GM20431 (cell line): ENCODE results near the gene DCTD.

Source experiments
- in situ Hi-C: fragments of 300-500 bp; cut with MseI, MboI; formaldehyde crosslinking; loops from one replicate; pipeline ENCODE4 v1.15.0; 2020; ENCODE audit warnings: low sequenced_read_pairs; ENCODE audit not compliant: unreplicated experiment

Gene DCTD

GRCh38 chr4:182917182-182918043 lies at the start of gene DCTD:
TSS of gene DCTD (minus strand) at chr4:182917386. CDS start at chr4:182915568, 1,818 bp downstream.
- in situ Hi-C loops = no loop called here

DNA sequence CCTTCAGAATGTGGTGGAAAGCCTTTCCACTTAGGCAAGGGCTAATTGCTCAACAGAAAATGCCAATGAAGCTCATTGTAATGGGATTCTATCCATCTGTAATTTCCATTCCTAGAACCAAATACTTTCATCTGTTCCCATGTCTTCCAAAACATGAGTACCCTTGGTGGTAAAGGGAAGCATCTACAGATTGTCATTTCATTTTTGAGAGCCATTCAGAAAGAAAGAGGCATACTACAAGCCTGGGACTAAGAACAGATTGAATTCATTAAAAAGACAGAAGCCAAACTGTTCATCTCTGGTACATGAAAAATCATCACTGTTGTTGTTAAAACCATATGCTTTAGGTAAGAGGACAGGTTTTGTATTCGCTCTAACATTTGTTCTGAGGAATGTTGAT lies 43.6 kb upstream of the DCTD start:
- in situ Hi-C loops = no loop called here

- in situ Hi-C loops = no loop called here
These were observed 43.0 kb upstream of the DCTD start for GRCh38 chr4:182960228-182960627.

DNA sequence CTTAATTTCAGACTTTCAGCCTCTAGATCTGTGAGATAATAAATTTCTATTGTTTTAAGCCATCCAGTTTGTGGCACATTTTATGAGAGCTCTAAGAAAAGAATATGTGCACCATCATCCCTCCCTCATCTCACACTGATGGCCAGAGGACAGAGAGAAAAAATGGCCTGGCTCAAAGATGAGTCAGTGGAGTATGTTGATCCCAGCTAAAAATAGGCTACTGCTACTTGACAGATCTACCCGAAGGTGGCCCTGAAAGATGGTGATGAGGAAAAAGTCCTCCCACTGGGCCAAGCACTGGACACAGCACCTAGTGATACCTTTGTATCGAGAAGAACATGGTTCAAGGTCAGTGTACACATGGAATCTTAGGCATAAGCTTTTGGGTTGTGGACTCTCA lies 38.2 kb upstream of the DCTD start:
- in situ Hi-C loops = no loop called here

DNA sequence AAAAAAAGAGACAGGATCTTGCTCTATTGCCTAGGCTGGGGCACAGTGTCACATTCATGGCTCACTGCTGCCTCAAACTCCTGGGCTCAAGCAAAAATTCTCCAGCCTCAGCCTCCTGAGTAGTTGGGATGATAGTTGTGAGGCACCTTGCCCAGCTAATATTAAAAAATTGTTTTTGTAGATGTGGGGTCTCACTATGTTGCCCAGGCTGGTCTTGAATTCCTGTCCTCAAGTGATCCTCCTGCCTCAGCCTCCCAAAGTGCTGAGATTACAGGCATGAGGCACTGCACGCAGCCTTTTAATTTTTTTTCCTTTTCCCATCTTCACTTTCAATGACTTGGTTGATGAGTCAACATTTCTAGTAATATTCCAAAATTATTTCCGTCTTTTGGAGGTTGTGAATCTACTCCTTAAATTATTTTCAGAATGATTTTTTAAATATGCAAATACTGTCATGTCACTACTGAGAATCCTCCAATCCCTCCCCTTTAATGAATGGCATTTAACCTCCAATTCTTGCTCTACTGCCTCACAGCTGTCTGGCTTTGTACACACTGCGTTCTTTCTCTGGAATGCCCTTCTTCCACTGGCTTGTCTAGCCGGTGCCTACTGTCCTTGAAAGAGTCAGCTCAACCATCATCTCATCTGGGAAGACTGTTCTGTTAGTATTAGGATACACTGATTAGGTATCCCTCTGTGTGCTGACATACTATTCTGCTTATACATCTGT lies 27.5 kb upstream of the DCTD start:
- in situ Hi-C loops = no loop called here

DNA sequence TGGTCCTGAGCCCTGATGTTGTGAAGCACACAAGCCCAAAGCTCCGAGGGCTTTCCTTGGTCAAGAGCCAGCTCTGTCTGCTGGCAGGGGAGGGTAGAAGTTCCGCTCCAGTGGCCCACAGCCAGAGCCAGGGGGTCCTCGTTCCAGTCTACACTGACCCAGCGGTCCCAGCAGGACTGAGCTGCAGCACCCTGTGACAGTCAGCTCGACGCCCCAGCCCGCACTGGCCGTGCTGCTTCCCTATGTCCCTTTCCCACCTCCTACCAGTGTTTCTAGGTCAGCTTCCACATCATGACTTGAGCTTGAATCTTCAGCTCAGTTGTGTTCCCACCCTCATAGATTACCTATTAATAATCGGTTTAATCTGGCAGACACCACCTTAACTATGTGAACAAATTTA lies 22.5 kb upstream of the DCTD start:
- in situ Hi-C loops = loop anchor here (10.0 kb wide), 1 partner anchor 315 kb away; no protein-coding TSS in a partner anchor

GRCh38 chr4:182938205-182938645 lies 21.0 kb upstream of the DCTD start:
- in situ Hi-C loops = loop anchor here (10.0 kb wide), 1 partner anchor 317 kb away; no protein-coding TSS in a partner anchor

DNA sequence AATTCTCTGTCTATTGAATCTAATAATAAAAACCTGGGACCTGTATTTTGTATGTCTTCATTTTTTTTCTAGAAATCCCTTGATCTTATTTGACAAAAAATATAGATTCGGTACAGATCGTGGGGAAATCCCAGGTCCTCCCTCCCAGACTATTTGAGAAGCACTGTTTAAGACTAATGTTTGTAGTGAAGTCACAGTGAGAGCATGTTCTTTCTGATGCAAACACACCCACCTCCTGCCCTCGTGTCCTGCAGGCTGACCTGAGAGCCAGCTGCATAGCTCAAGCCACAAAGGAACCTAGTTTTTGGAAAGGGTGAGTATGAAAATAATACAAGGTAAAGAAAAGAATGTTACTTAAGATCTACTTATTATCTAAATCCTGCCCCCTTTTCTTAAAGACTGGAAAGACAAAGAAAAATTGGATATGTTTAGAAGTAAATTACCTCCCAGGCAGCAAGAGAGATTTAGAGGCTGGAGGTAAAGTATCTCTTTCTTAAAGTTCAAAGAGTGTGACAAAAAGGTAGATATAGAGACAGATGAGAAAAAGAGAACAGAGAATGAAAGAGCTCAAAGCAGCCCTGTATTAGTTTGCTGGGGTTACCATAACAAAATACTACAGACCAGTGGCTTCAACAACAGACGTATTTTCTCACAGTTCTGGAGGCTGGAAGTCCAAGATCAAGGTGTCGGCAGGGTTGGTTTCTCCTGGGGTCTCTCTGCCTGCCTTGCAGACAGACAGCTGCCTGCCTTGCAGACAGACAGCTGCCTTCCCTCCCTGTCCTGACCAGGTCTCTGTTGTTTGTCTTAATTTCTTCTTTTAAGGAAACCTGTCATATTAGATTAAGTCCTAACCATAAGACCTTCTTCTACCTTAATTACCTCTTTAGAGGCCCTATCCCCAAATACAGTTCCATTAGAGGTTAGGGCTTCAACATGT lies 20.4 kb upstream of the DCTD start:
- in situ Hi-C loops = loop anchor here (10.0 kb wide), 1 partner anchor 317 kb away; no protein-coding TSS in a partner anchor

DNA sequence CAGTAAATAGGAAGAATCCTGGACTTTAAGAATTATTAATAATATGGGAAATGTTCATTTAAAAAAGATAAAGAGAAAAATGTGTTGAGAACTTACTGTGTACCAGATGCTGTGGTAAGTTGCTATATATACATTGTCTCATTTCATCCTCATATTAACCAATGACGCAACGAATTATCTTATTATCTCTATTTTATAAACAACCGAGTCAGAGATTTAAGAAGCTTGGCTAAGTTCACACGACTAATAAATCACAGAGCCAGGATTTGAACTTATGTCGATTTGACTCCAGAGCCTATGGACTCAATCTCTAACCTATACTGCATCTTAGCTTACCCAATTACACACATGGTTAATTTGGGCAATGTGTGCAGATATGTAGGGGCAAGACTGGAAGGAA lies 15.5 kb upstream of the DCTD start:
- in situ Hi-C loops = loop anchor here (10.0 kb wide), 1 partner anchor 322 kb away; no protein-coding TSS in a partner anchor

- in situ Hi-C loops = loop anchor here (10.0 kb wide), 1 partner anchor 323 kb away; no protein-coding TSS in a partner anchor
These were observed 14.6 kb upstream of the DCTD start for GRCh38 chr4:182931691-182932345.

- in situ Hi-C loops = loop anchor here (10.0 kb wide), 1 partner anchor 324 kb away; no protein-coding TSS in a partner anchor
These were observed 13.7 kb upstream of the DCTD start for GRCh38 chr4:182930889-182931288.

DNA sequence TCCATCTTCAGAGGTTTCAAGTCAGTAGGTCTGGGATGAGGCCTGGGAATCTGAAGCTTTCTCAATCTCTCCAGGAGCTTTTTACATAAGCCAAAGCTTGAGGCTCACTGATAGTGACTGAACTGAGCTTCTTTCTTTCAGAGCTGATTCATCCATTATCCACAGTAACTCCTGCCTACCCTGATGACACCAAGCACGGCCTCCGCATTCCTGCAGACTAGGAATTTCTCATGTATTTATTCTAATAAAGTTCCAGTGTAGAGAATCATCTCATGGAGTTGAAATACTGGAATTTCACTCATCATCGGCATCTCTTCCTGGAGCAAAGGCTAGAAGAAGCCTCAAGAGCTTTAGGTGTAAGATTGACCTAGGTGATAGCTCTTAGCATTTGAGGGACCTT lies 12.1 kb upstream of the DCTD start:
- in situ Hi-C loops = no loop called here

GRCh38 chr4:182928061-182928460 lies 10.9 kb upstream of the DCTD start:
- in situ Hi-C loops = no loop called here

DNA sequence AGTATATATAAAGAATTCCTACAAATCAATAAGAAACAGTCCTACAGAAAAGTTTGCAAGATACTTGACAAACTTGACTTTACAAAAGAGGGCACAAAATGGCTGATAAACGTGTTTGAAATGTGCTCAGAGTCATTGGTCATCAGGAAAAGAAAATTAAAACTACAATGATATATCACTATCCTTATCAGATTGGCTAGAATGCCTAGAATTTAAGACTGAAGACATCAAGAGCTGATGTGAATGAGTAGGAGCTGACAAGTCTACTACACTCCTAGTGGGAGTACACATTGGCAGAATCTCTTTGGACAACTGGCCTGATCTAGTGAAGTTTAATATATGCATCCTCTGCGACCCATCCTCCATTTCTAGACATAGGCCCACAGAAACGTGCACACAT lies 10.3 kb upstream of the DCTD start:
- in situ Hi-C loops = no loop called here

DNA sequence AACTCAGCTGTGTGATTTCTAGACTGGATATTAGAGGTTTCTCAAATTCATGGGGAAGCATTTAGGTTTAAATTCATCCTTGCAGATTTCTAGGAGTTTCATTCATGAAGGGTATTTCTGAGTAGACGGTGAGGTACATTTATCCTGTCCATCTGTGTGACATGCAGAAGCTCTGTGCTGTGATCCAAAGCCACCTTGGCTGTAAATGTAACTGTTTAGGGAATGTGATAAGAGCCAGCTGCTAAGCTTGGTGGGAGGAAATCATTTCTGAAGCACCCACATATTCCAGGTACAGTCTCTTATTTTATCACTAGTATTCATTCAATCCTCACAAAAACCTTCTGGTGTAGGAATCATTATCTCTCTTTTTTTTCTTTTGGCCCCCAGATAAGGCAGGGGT lies 8.7 kb upstream of the DCTD start:
- in situ Hi-C loops = no loop called here

GRCh38 chr4:182925298-182925757 lies 8.1 kb upstream of the DCTD start:
- in situ Hi-C loops = no loop called here

- in situ Hi-C loops = no loop called here
These were observed 7.3 kb upstream of the DCTD start for GRCh38 chr4:182924497-182924896.

- in situ Hi-C loops = no loop called here
These were observed 6.7 kb upstream of the DCTD start for GRCh38 chr4:182923796-182924340.

- in situ Hi-C loops = no loop called here
These were observed 6.2 kb upstream of the DCTD start for GRCh38 chr4:182923366-182923765.
